Activated CD4-positive, alpha-beta T cell treated with anti-CD3 and anti-CD28 coated beads for 36 hours (primary cell): ENCODE measurements around the gene NR4A1. TPM values are rescaled to one million over a fixed set of nuclear protein-coding genes. Genes with fewer than 3 reads are reported as not detected.

Source experiments
- ATAC-seq: fragments of 200-7000 bp; cut with Tn5 transposase; one replicate; pipeline ENCODE4 v1.10.0; 2021; ENCODE audit warnings: mild to moderate bottlenecking, moderate library complexity
- CTCF ChIA-PET: fragments of 350-600 bp; sonication (Branson Sonifier 250); formaldehyde crosslinking; loops from one replicate; lab custom pipeline; 2021; ENCODE audit warnings: antibody characterized with exemption; lab: Charles Lee
- POLR2A ChIA-PET: fragments of 350-600 bp; sonication (Branson Sonifier 250); formaldehyde crosslinking; loops from one replicate; lab custom pipeline; 2021; ENCODE audit warnings: antibody characterized with exemption, inconsistent platforms; lab: Charles Lee
- DNase-seq: peaks from one replicate; pipeline ENCODE4 v3.0.0-alpha.2; 2020
- H3K27ac Mint-ChIP-seq: one replicate; pipeline ENCODE4 v1.8.0; 2021; ENCODE audit warnings: mixed read lengths
- H3K27me3 Mint-ChIP-seq: one replicate; pipeline ENCODE4 v1.8.0; 2021; ENCODE audit warnings: mixed read lengths
- H3K36me3 Mint-ChIP-seq: one replicate; pipeline ENCODE4 v1.8.0; 2021; ENCODE audit warnings: low read depth, mixed read lengths
- H3K4me1 Mint-ChIP-seq: one replicate; pipeline ENCODE4 v1.8.0; 2021; ENCODE audit warnings: mixed read lengths
- H3K4me3 Mint-ChIP-seq: one replicate; pipeline ENCODE4 v1.8.0; 2021; ENCODE audit warnings: mild to moderate bottlenecking, moderate library complexity, mixed read lengths
- H3K9me3 Mint-ChIP-seq: one replicate; pipeline ENCODE4 v1.8.0; 2021; ENCODE audit warnings: low read depth, mixed read lengths
- intact Hi-C, 2 experiments: fragments of 100-400 bp; cut with DNase I in 1 of 2; cut with micrococcal nuclease in 1 of 2; formaldehyde crosslinking; loops; one replicate each; pipeline versions ENCODE4 v1.14.2 to v1.15.1; 2022 to 2024; cut with DNase I, micrococcal nuclease
- total RNA-seq, 2 experiments: library from RNA; stranded (reverse); gene quantifications; one replicate each; pipeline ENCODE4 v1.2.3, GENCODE V29; 2021

The NR4A1 gene
- total RNA-seq, 2 experiments from 2014 or later, result 69.4 to 72.8 TPM

- Mint-ChIP-seq H3K4me3 (peak overlapping the region; percentile 5), H3K27ac (no peak overlapping the region), H3K4me1 (peaks cover 51% of the 10 kb centered on the region), H3K9me3 (no peaks in the 10 kb centered on the region), H3K36me3 (peaks cover 6% of the 10 kb centered on the region), H3K27me3 (no peaks in the 10 kb centered on the region)
- ATAC-seq, result no peak
- no peak for DNase-seq
- ChIA-PET CTCF (interaction anchor here (1.0 to 1.2 kb wide), 3 partner anchors 18 to 37 kb away, joined by 3 read pairs; no protein-coding TSS in a partner anchor), POLR2A (interaction anchor here (1.1 to 2.0 kb wide), 2 partner anchors 10 kb away, joined by 3 to 9 read pairs; partner anchors contain the start of gene NR4A1)
- intact Hi-C loops, result no loop called here
Observed at GRCh38 chr12:52041035-52041434, 10.2 kb upstream of the NR4A1 start.

GRCh38 chr12:52041695-52042123, 9.5 kb upstream of the NR4A1 start:
- intact Hi-C loops, result no loop called here
- peak; percentile 62 for DNase-seq

GRCh38 chr12:52042706-52043385, 8.4 kb upstream of the NR4A1 start:
- no peak for ATAC-seq
- POLR2A ChIA-PET, result interaction anchor here (2.0 kb wide), 1 partner anchor 8 kb away, joined by 9 read pairs; the partner anchor contains the start of gene NR4A1
- H3K4me1 Mint-ChIP-seq, result peaks cover 43% of the 10 kb centered on the region

More at GRCh38 chr12:52041695-52042123, 9.5 kb upstream of the NR4A1 start:
- Mint-ChIP-seq H3K27ac (peak overlapping the region; percentile 58), H3K9me3 (no peaks in the 10 kb centered on the region), H3K4me3 (peak overlapping the region; percentile 21), H3K4me1 (peaks cover 45% of the 10 kb centered on the region), H3K27me3 (no peaks in the 10 kb centered on the region), H3K36me3 (peaks cover 9% of the 10 kb centered on the region)
- ChIA-PET CTCF (interaction anchor here (1.0 to 1.2 kb wide), 3 partner anchors 19 to 38 kb away, joined by 3 read pairs; no protein-coding TSS in a partner anchor), POLR2A (interaction anchor here (1.1 to 2.0 kb wide), 2 partner anchors 9 to 10 kb away, joined by 3 to 9 read pairs; partner anchors contain the start of gene NR4A1)
- ATAC-seq, result peak; percentile 55

GRCh38 chr12:52043386-52044212, 7.6 kb upstream of the NR4A1 start:
- peaks cover 9% of the 10 kb centered on the region for H3K36me3 Mint-ChIP-seq
- H3K27me3 Mint-ChIP-seq, result no peaks in the 10 kb centered on the region
- DNase-seq, result no peak
- H3K9me3 Mint-ChIP-seq, result no peaks in the 10 kb centered on the region
- CTCF ChIA-PET, result interaction anchor here (3.0 kb wide), 1 partner anchor 18 kb away, joined by 20 read pairs; no protein-coding TSS in a partner anchor
- intact Hi-C loops, result no loop called here
- H3K4me1 Mint-ChIP-seq, result peaks cover 38% of the 10 kb centered on the region
- POLR2A ChIA-PET, result interaction anchor here (1.0 kb wide), 1 partner anchor 19 kb away, joined by 4 read pairs; no protein-coding TSS in a partner anchor
- no peak for ATAC-seq
- H3K27ac Mint-ChIP-seq, result no peak overlapping the region
- no peak overlapping the region for H3K4me3 Mint-ChIP-seq

More at GRCh38 chr12:52042706-52043385, 8.4 kb upstream of the NR4A1 start:
- intact Hi-C loops, result no loop called here
- CTCF ChIA-PET, result interaction anchor here (3.0 kb wide), 1 partner anchor 17 kb away, joined by 20 read pairs; no protein-coding TSS in a partner anchor
- Mint-ChIP-seq H3K9me3 (no peaks in the 10 kb centered on the region), H3K27ac (no peak overlapping the region), H3K36me3 (peaks cover 9% of the 10 kb centered on the region), H3K27me3 (no peaks in the 10 kb centered on the region), H3K4me3 (no peak overlapping the region)
- no peak for DNase-seq

- peaks cover 33% of the 10 kb centered on the region for H3K4me1 Mint-ChIP-seq
- H3K36me3 Mint-ChIP-seq, result peaks cover 10% of the 10 kb centered on the region
- H3K9me3 Mint-ChIP-seq, result no peaks in the 10 kb centered on the region
- no peaks in the 10 kb centered on the region for H3K27me3 Mint-ChIP-seq
- H3K4me3 Mint-ChIP-seq, result no peak overlapping the region
- no peak for DNase-seq
- ChIA-PET CTCF (interaction anchor here (3.0 kb wide), 1 partner anchor 19 kb away, joined by 20 read pairs; no protein-coding TSS in a partner anchor), POLR2A (interaction anchor here (1.0 kb wide), 1 partner anchor 19 kb away, joined by 4 read pairs; no protein-coding TSS in a partner anchor)
- ATAC-seq, result no peak
- no peak overlapping the region for H3K27ac Mint-ChIP-seq
- intact Hi-C loops, result no loop called here
Observed at GRCh38 chr12:52044292-52044983, 6.8 kb upstream of the NR4A1 start.

GRCh38 chr12:52045794-52046199, 5.4 kb upstream of the NR4A1 start:
- no peaks in the 10 kb centered on the region for H3K27me3 Mint-ChIP-seq
- peaks cover 31% of the 10 kb centered on the region for H3K4me1 Mint-ChIP-seq
- CTCF ChIA-PET, result no interaction called here
- intact Hi-C loops, result no loop called here
- no peak for DNase-seq
- H3K36me3 Mint-ChIP-seq, result peaks cover 10% of the 10 kb centered on the region
- H3K4me3 Mint-ChIP-seq, result no peak overlapping the region
- POLR2A ChIA-PET, result no interaction called here
- H3K9me3 Mint-ChIP-seq, result no peaks in the 10 kb centered on the region
- H3K27ac Mint-ChIP-seq, result no peak overlapping the region
- ATAC-seq, result no peak

- H3K27me3 Mint-ChIP-seq, result no peaks in the 10 kb centered on the region
- ChIA-PET POLR2A (no interaction called here), CTCF (interaction anchor here (0.6 to 3.2 kb wide), 7 partner anchors 14 to 963 kb away, joined by 3 to 24 read pairs (median 4); partner anchors contain the start of gene ATG101)
- ATAC-seq, result no peak
- H3K4me3 Mint-ChIP-seq, result no peak overlapping the region
- H3K27ac Mint-ChIP-seq, result no peak overlapping the region
- H3K4me1 Mint-ChIP-seq, result peaks cover 25% of the 10 kb centered on the region
- peaks cover 12% of the 10 kb centered on the region for H3K36me3 Mint-ChIP-seq
- no peaks in the 10 kb centered on the region for H3K9me3 Mint-ChIP-seq
- no peak for DNase-seq
- intact Hi-C loops, result no loop called here
Observed at GRCh38 chr12:52046859-52047258, 4.4 kb upstream of the NR4A1 start.

GRCh38 chr12:52049286-52049685, 2.0 kb upstream of the NR4A1 start:
- Mint-ChIP-seq H3K9me3 (no peaks in the 10 kb centered on the region), H3K4me3 (peak overlapping the region; percentile 92), H3K27me3 (no peaks in the 10 kb centered on the region), H3K4me1 (peaks cover 35% of the 10 kb centered on the region), H3K27ac (peak overlapping the region; percentile 91), H3K36me3 (peaks cover 23% of the 10 kb centered on the region)
- ChIA-PET POLR2A (no interaction called here), CTCF (interaction anchor here (3.1 to 3.2 kb wide), 2 partner anchors 17 to 23 kb away, joined by 11 to 24 read pairs; no protein-coding TSS in a partner anchor)
- DNase-seq (no peak), ATAC-seq (no peak)
- intact Hi-C loops, result no loop called here

GRCh38 chr12:52049688-52050087, 1.6 kb upstream of the NR4A1 start:
- ChIA-PET CTCF (interaction anchor here (1.5 to 6.0 kb wide), 3 partner anchors 11 to 24 kb away, joined by 6 to 66 read pairs (median 36); partner anchors contain the start of gene ATG101), POLR2A (no interaction called here)
- intact Hi-C loops, result no loop called here
- peak overlapping the region; percentile 92 for H3K4me3 Mint-ChIP-seq
- no peaks in the 10 kb centered on the region for H3K9me3 Mint-ChIP-seq
- H3K4me1 Mint-ChIP-seq, result peaks cover 39% of the 10 kb centered on the region
- H3K36me3 Mint-ChIP-seq, result peaks cover 27% of the 10 kb centered on the region
- peak overlapping the region; percentile 91 for H3K27ac Mint-ChIP-seq
- DNase-seq, result no peak
- ATAC-seq, result no peak
- no peaks in the 10 kb centered on the region for H3K27me3 Mint-ChIP-seq

- DNase-seq (no peak), ATAC-seq (no peak)
- Mint-ChIP-seq H3K4me1 (peaks cover 41% of the 10 kb centered on the region), H3K27ac (peak overlapping the region; percentile 91), H3K27me3 (no peaks in the 10 kb centered on the region), H3K36me3 (peaks cover 29% of the 10 kb centered on the region), H3K9me3 (no peaks in the 10 kb centered on the region), H3K4me3 (peak overlapping the region; percentile 92)
- ChIA-PET CTCF (interaction anchor here (0.8 to 6.0 kb wide), 6 partner anchors 12 to 24 kb away, joined by 3 to 66 read pairs (median 5); partner anchors contain the start of gene ATG101), POLR2A (interaction anchor here (0.6 to 2.1 kb wide), 4 partner anchors 9 to 18 kb away, joined by 3 to 12 read pairs (median 6); no protein-coding TSS in a partner anchor)
- intact Hi-C loops, result no loop called here
Observed at GRCh38 chr12:52050116-52050757, 1.0 kb upstream of the NR4A1 start.
